ENCODE results near the gene PHACTR1. TPM values are rescaled to one million over a fixed set of nuclear protein-coding genes. Genes with fewer than 3 reads are reported as not detected.
A peak's percentile ranks its signal among the peaks of the same experiment; 100 is the strongest.

The PHACTR1 gene
- total RNA-seq, 2 experiments from 2014 or later = 0.11 TPM; not detected in 1

DNA sequence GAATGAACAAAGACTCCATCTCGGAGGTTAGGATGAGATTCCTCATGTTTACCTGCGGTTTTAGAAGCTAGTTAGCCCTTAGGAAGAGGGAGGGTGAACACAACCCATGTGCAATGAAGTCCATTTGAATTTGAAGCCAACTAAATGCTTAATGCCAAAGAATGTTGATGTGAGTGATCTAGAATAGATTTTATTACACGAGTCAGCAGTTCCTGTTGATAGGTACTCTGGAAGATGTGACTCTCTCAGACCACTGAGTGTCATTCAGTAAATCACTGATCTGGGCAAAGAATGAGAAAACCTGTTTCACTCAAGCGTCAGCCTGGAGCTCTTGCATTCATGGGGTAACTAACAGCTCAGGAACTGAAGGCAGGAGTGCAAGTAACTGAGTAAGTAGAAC lies 505.5 kb downstream of the PHACTR1 start:
- Mint-ChIP-seq H3K36me3 (ENCODE audit: low read depth) (no peaks in the 10 kb centered on the region), H3K9me3 (no peaks in the 10 kb centered on the region), H3K27me3 (no peaks in the 10 kb centered on the region), H3K4me3 (no peak overlapping the region), H3K27ac (no peak overlapping the region), H3K4me1 (ENCODE audit: low read depth) (peaks cover 6% of the 10 kb centered on the region)
- CTCF ChIA-PET = interaction anchor here (1.0 kb wide), 1 partner anchor 27 kb away, joined by 3 read pairs; no protein-coding TSS in a partner anchor
- intact Hi-C loops (cut with micrococcal nuclease) = no loop called here
- ATAC-seq (no peak), DNase-seq (no peak)
- POLR2A ChIA-PET = no interaction called here
- TF ChIP-seq, protein P1, sequence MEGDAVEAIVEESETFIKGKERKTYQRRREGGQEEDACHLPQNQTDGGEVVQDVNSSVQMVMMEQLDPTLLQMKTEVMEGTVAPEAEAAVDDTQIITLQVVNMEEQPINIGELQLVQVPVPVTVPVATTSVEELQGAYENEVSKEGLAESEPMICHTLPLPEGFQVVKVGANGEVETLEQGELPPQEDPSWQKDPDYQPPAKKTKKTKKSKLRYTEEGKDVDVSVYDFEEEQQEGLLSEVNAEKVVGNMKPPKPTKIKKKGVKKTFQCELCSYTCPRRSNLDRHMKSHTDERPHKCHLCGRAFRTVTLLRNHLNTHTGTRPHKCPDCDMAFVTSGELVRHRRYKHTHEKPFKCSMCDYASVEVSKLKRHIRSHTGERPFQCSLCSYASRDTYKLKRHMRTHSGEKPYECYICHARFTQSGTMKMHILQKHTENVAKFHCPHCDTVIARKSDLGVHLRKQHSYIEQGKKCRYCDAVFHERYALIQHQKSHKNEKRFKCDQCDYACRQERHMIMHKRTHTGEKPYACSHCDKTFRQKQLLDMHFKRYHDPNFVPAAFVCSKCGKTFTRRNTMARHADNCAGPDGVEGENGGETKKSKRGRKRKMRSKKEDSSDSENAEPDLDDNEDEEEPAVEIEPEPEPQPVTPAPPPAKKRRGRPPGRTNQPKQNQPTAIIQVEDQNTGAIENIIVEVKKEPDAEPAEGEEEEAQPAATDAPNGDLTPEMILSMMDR (IDR thresholded peaks at IDR 0.05) = no peak

DNA sequence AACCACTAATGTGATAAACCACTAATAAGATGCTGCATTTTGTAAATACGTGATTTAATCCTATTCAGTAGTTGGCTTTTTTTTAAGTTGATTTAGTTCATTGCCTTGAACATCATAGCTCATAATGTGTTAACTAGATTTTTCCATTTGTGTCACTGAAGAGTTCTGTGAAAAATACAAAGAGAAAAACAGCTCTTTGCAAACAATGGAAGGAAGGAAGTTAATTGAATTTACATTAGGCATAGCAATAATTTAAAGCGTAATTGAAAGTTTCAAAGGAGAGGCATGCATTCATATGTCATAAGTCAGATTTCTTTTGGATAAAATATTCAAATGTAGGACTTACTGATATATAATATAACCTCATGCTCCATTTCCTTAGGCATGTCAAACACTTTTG lies 509.5 kb downstream of the PHACTR1 start:
- CTCF ChIA-PET = no interaction called here
- Mint-ChIP-seq H3K36me3 (ENCODE audit: low read depth) (no peaks in the 10 kb centered on the region), H3K27ac (no peak overlapping the region), H3K4me1 (ENCODE audit: low read depth) (peaks cover 18% of the 10 kb centered on the region), H3K9me3 (no peaks in the 10 kb centered on the region), H3K4me3 (no peak overlapping the region), H3K27me3 (peaks cover 1% of the 10 kb centered on the region)
- TF ChIP-seq, protein P1 (IDR thresholded peaks at IDR 0.05) = no peak
- POLR2A ChIA-PET = no interaction called here
- intact Hi-C loops (cut with micrococcal nuclease) = no loop called here
- ATAC-seq (no peak), DNase-seq (no peak)

DNA sequence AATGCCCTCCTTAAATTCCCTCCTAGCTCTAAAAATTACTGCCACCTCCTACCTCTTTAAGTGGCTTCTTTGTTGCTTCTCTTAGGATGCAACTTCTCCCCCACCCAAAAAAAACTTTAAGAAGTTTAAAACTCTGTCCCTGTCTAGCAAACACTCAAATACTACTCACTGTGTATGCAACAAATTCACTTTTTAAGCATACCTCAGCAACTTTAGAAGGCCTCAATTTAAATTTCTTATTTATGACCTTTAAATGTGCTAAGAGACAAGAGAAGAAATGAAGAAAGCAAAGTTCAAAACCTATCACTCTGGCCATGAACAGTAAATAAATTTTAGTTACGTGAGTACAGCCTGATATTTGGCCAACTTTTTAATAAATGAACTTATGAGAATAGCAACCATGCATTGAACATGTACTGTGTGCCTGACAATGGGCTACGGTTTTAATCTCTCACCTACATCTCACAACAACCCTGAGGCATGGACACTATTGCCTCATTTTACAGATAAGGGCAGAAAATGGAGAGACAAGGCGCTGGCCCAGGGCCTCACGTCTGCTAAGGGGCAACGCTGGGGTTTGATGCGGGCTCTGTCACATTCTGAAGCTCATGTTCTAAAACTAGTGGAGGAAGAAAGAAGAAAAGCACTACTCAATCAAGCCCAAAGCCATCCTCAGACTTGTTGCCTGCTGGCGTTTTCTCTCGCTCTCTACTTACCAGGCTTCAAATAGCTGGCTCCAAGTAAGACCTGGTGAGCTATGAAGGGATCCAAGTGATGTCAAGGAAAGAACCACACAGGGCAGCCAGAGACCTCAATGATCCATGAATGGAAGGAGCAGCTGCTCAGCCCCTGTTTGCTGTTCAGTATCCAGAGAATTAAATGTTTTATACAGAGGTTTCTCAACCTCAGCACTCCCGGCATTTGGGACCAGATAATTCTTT lies 512.0 kb downstream of the PHACTR1 start:
- DNase-seq (no peak), ATAC-seq (no peak)
- Mint-ChIP-seq H3K4me1 (ENCODE audit: low read depth) (peaks cover 18% of the 10 kb centered on the region), H3K36me3 (ENCODE audit: low read depth) (no peaks in the 10 kb centered on the region), H3K27me3 (peaks cover 1% of the 10 kb centered on the region), H3K4me3 (no peak overlapping the region), H3K9me3 (no peaks in the 10 kb centered on the region), H3K27ac (no peak overlapping the region)
- intact Hi-C loops (cut with micrococcal nuclease) = no loop called here
- POLR2A ChIA-PET = no interaction called here
- TF ChIP-seq, protein P1 (IDR thresholded peaks at IDR 0.05) = no peak
- CTCF ChIA-PET = interaction anchor here (0.6 to 1.6 kb wide), 4 partner anchors 14 to 317 kb away, joined by 3 to 4 read pairs (median 4); no protein-coding TSS in a partner anchor

DNA sequence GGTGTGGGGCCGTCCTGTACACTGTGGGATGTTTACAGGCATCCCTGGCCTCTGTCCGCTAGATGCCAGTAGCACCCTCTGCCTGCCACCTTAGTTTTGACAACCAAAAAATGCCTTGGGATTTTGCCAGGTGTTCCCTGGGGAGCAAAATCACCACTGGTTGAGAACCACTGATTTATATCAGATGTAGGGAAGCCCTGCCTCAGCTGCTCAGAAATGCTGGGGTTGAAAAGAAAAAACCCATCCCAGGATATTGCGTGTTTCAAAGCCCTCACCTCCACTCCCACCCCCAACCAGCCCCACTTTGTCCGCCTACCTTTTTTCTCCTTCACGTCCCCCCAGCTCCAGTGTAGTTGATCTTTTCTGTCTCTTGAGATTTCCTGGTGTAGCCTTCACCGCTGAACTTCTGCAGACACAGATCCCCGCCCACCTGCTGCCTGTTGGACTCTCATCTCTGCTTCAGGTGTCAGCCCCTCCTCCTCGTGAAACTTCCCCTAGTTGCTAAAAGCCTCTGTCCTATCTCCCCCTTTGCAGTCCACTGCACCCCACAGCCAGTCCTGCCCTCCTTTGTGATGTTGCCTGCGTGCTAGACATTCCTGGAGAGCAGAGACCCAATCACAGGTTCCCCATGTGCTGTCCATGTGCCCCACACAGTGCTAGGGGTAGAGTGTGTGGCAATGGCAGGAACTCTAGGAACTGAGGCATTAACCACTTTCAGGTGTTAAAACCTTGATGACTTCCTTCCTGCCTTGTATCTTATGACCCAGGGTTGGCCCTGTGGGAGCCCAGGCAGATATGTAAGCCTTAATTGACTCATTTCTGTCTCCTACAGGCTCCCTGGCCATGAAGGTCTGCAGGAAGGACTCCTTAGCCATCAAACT lies 512.9 kb downstream of the PHACTR1 start:
- TF ChIP-seq, protein P1 (IDR thresholded peaks at IDR 0.05) = no peak
- ATAC-seq (peak; percentile 94), DNase-seq (peak; percentile 83)
- Mint-ChIP-seq H3K4me1 (ENCODE audit: low read depth) (peaks cover 18% of the 10 kb centered on the region), H3K4me3 (peak overlapping the region; percentile 26), H3K27me3 (peaks cover 1% of the 10 kb centered on the region), H3K9me3 (no peaks in the 10 kb centered on the region), H3K27ac (peak overlapping the region; percentile 80), H3K36me3 (ENCODE audit: low read depth) (no peaks in the 10 kb centered on the region)
- intact Hi-C loops (cut with micrococcal nuclease) = no loop called here
- CTCF ChIA-PET = interaction anchor here (0.9 to 1.2 kb wide), 2 partner anchors 13 to 35 kb away, joined by 3 to 4 read pairs; no protein-coding TSS in a partner anchor
- POLR2A ChIA-PET = no interaction called here
